22Rv1 (cell line): ENCODE data around the gene HHLA2.

Source experiments
- CTCF ChIP-seq: fragments of 450-650 bp; IDR thresholded peaks from 2 replicates; pipeline ENCODE4 v1.5.1; 2017; ENCODE audit warnings: mild to moderate bottlenecking
- ZFX ChIP-seq: fragments of 450-650 bp; IDR thresholded peaks from 2 replicates; pipeline ENCODE4 v1.6.1; 2017; ENCODE audit warnings: antibody characterized with exemption, borderline replicate concordance

- TF ChIP-seq CTCF = no peak
- TF ChIP-seq ZFX = no peak
Observed at GRCh38 chr3:108387063-108387462, 90.7 kb downstream of the HHLA2 start.
